Stimulated activated CD8-positive, alpha-beta memory T cell treated with anti-CD3 and anti-CD28 coated beads, Interleukin-2, amount 100 ng/mL, for 1 hour (primary cell): ENCODE measurements around the gene DIAPH1.

ENCODE experiments used
- DNase-seq, 2 donors: peaks; one replicate each; pipeline ENCODE4 v3.0.0-alpha.2; 2020; ENCODE audit warnings: low read depth in 2 of 2

DIAPH1 gene

DNA sequence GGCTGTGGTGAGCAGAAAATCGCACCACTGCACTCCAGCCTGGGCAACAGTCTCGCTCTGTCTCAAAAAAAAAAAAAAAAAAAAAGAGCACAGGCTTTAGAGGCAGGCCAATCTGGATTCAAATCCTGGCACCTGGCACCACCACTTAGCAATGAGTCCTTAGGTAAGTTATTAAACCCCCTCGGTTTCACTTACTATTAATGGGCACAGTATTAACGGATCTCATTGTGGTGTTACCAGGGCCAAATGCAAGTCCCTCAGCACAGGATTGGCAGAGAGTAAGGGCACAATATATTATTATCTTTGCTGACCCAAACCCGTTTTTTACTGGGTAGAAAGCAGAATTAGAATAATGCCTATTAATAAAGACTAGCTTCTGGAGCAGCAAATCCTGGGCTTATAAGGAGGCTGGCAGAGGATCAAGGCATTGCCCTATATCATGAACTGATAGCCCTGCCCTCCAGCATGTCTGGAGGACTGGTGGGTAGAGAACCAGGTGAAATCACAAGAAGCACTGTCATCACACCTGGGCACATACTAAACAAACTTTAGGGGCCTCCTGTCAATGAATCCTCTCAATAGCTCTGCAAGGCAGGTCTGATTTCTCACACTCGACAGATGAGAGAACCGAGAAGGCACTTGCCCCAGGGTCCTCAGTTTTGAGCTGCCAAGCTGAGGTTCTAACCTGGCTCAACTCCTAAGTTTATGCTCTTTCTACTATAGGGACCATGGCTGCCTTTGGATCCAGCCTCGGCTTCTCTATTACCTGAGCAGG is 112.2 kb downstream of the DIAPH1 start:
- DNase-seq = no peak

DNA sequence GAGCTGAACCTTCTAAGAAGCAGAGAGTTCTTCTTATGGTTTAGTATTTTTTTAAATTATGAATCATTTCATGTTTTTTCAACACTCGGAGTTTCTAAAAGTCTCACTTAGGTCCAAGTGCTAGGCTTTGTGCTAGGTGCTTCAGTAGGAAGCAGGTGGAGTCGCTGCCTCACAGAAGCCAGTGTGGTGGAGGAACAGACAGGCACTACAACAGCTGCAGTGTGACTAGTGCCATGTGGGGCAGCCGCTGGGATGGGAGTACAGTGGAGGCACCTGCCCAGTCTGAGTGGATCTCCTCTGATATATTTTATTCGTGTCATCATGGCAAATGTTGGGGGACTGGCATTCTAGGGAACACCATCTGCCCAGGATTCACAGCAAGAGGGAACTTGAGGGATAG is 114.6 kb downstream of the DIAPH1 start:
- DNase-seq = no peak

DNA sequence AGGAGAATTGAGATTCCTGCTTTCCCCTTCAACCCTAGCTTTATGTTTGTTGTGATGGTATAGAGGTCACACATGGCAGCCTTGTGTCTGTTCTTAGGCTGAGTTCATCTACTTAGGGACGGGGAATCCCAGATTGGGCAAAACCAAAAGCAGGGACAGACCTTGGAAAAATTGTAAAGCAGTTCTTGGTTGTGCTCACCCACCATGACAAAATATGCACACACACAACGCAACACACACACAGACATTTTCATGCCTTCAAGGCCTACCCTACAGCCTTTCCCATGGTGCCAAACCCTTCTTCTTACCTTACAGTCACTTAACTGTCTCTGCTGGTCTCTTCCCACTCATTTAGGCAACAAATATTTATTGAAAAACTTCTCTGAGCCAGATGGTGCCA is 115.1 kb downstream of the DIAPH1 start:
- no peak for DNase-seq

DNA sequence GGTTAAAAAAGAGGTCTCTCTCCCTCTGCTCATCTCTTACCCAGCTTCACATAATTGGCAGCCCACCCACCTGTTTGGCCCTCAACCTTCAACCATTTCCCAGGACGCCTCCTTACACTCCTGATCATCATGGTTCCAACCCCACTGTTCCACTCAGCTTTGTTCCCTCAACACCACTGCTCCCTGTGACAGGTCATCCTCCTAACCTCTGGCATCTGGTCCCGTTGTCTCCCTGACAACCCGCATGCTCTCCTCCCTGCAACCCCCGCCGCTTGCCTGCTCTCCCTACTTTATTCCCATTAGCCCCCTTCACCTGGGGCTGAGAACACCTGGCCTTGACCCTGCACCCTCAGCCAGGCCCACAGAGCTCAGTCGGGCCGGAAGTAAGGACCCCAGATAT is 117.0 kb downstream of the DIAPH1 start:
- DNase-seq = no peak

DNA sequence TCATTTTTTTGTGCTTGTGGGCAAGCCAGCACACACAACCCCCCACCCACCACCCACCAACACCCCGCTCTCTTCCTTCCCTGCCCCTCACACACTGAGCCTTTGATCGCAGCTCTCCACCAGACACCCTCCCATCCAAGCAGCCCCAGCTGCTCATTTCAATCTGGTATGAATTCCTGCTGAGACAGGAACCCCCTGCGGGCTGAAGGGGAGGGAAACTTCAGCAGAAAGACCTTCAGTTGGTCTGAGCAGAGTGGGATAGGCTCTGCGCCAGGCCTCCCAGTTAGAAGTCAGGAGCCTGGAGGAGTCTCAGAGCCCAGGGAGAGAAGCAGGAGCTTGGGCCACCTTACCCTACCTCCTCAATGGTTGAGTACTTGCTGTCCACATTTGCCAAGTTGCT is 122.8 kb downstream of the DIAPH1 start:
- no peak for DNase-seq

DNA sequence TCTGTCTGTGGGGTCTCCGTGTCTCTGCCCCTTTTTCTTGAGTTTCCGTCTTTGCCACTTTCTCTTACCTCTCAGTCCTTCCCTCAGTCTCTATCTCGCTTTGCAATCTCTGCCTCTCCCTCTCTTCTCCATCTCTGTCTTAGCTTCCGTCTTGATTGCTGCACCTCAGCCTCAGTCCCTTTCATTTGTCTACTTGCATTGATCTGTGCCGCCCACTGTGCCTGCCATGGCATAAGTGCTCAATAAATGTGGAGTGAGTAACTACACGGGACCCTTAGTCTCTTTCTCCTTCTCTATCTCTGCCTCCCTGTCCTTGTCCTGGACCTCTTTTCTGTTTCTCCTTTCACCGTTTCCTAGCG is 123.4 kb downstream of the DIAPH1 start:
- DNase-seq = no peak

DNA sequence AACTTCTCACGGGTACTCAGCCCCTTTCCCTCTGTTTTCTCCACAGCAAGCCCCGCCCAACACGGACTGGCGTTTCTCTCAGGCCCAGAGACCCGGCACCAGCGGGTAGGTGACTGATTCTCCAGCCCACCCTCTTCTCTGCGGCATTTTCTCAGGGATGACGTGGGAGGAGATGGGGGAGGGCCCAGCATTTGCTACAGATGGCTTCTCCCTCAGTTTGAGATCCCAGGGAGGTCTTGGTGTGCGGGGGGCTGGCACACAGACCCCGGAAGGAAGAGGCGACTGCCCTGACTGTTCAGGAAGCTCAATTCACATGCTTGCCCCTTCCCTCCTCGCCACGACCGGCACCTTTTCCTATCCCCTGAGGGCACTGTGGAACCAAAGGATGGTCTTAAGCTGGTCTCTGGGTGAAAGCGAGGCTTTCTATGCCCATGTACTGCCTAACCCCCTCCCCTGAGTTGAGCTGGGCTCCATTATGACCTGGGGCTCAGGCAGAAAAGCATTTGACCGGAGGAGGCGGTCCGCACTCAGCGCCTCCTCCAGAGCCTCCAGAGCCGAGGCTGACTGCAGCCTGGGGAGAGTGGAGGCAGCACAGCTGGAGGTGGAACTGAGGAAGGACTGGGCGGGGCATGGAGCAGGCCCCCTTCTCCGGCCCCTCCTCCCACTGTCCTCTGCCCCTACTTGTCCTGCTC is 123.9 kb downstream of the DIAPH1 start:
- no peak for DNase-seq

DNA sequence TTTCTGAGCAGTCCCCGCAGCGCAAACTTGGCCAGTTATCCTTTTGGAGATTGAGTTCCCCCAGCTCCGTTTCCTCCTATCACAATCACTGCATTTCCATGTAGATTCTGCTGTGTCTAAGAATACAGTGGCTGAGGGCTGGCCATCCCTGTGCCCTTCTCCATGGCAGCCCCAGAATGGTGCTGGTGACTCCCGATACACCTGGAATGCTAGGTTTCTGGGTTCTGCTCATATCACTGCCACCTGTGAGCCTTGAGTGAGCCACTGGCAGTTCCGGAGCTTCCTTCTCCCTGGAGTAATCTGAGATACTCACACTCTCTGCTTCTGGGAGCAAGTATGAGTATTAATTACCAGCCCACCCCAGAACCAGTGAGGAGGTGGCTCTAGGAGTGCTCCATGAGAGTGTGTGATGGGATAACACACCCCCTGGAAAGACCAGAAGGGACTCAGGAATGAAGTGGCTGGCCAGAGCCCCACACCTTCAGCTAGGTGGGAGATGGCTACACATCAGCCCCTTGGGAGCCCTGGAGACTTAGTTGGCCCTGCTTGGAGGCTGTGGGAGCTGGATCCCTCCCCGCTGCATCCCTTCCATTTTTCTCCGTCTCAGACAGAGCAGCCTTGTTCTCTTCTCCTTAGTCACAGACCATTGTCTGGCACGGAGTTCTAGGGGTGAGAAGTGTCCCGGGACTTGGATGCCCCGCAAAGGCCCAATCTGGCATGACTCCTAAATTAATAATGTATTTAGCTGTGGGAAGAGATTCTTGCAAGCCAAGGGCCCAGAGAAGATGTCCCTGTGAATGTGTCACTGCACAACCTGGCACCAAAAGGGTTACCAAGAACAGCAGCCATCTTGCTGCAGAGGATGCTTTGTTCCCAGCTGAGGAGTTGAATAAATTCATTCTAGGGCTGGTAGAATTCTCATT is 125.0 kb downstream of the DIAPH1 start:
- no peak for DNase-seq

DNA sequence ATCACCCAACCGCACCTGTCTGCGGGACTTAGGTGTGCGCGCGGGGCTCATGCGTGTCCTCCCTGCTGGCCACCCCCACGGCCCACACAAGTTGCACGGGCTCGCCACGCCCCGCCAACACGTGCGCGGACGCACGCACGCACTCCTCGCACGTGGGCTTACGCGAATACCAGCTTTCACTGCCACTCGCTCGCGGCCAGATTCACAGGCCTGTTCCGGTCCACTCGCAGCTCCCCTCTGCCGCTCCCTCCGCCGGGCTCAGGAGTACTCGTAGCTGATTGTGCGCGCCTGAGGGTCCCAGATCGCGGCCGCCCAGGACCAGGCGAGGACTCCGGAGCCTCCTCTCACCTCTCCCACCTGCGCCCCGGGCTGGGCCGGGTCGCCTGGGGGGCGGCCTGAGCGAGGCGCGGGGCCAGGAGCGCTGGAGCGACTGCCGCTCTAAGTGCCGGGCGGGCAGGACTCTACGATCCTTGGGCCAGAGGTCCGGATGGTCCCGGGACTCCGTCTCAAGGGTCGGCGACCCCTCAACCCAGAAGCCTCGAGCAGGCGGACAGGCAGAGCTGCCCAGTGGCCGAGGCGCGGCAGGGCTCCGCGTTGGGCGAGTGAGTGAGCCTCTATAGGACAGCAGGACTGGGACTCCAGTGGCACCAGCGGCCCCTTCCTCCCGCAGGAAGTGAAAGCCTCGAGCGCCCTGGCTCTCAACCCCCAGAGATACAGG is 126.5 kb downstream of the DIAPH1 start:
- no peak for DNase-seq

DNA sequence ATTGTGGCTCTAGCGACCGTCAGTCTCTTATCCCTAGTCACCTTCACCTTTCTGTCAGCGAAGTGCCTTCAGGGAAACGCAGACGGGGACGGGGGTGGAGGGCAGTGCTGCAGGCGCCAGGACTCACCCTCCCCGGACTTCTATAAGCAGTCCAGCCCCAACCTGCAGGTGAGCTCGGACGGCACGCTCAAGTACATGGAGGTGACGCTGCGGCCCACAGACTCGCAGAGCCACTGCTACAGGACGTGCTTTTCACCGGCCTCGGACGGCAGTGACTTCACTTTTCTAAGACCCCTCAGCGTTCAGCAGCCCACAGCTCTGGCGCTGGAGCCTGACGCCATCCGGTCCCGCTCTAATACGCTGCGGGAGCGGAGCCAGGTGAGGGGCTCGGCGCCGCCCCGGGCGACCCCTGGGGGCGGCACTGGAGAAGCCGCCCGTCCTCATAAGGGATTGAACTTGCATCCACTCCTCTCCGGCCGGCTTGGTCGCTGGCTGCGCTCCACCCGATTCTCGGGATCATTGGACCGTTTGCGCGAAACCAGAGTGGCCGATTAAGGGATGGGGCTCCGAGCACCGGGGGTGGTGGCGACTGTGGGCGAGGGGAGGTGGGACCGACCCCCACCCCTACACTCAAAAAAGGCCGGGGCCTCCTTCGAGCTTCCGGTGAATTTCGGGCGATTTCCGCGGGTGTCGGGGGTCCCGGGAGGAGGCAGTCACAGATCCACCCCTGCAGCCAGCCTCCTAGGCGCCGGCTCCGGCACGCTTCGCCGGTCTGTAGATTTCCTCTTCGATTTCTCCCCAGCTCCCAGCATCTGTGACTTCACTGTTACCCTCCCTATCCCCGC is 127.3 kb downstream of the DIAPH1 start:
- DNase-seq = no peak

DNA sequence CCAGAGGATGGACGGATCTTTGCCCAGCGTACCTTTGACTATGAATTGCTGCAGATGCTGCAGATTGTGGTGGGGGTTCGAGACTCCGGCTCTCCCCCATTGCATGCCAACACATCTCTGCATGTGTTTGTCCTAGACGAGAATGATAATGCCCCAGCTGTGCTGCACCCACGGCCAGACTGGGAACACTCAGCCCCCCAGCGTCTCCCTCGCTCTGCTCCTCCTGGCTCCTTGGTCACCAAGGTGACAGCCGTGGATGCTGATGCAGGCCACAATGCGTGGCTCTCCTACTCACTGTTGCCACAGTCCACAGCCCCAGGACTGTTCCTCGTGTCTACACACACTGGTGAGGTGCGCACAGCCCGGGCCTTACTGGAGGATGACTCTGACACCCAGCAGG is 128.0 kb downstream of the DIAPH1 start:
- no peak for DNase-seq

DNA sequence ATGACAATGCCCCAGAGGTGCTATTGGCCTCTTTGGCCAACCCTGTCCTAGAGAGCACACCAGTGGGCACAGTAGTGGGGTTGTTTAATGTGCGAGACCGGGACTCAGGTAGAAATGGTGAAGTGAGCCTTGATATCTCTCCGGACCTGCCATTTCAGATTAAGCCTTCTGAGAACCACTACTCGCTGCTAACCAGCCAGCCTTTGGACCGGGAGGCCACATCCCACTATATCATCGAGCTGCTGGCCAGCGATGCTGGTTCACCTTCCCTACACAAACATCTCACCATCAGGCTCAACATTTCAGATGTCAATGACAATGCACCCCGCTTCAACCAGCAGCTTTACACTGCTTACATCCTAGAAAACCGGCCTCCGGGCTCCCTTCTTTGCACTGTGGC is 128.5 kb downstream of the DIAPH1 start:
- DNase-seq = no peak

DNA sequence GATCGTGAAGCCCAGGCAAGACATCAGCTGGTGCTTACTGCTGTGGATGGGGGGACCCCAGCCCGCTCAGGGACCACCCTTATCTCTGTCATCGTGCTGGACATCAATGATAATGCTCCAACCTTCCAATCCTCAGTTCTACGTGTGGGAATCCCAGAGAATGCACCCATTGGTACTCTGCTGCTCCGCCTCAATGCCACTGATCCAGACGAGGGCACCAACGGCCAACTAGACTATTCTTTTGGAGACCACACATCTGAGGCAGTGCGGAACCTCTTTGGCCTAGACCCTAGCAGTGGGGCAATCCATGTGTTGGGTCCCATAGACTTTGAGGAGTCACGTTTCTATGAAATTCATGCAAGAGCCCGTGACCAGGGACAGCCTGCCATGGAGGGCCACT is 129.0 kb downstream of the DIAPH1 start:
- DNase-seq = no peak

DNA sequence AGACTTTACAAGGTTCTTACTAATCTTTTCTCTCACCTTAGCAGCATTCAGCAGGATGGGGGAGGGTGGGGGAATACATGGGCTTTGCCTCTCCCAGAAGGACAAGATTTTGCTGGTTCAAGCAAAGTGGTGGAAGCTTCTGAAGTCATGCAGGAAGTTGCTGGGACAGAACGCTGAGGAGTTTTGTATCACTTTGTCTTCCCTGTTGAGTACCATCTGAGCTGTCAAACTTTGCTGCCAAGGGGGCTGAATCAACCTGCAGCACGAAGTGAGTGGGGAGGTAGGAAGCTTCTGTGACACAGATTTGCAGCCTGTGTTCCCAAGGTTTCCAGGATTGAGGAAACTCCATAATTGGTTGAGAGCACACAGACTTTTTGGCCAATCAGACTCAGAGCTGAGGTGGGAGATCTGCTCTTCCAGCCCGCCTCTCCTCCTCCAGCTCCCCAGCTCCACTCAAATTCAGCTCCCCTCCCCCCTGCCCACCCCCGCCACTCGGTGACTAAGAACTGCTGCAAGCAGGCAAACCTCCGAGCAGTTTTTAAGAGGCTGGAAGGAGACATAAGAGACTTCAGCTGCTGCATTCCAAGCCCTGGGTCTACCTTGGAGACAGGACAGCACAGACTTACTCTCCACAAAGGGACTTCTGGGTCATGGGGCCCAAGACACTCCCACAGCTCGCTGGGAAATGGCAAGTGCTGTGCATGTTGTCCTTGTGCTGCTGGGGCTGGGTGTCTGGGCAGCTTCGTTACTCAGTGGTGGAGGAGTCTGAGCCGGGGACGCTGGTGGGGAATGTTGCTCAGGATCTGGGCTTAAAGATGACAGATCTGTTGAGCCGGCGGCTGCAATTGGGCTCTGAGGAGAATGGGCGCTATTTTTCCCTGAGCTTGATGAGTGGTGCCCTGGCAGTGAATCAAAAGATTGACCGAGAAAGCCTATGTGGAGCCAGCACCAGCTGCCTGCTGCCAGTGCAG is 129.9 kb downstream of the DIAPH1 start, which contains the start of gene PCDHGC5:
PCDHGC5 (plus strand) TSS at position 491 of the 971 bp plus-strand sequence; CDS start at position 651, 160 bp downstream.
- DNase-seq = no peak

DNA sequence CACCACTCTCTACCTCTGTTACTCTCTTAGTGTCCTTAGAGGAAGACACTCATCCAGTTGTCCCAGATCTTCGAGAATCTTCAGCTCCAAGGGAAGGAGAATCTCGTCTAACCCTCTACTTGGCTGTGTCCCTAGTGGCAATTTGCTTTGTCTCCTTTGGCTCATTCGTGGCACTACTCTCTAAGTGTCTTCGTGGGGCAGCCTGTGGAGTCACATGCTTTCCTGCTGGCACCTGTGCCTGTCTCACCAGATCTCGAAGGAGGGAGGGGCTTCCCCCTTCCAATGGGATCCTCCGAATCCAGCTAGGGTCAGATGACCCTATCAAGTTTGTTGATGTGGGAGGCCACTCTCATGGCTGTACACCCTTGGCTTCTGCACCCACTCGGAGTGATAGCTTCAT is 131.7 kb downstream of the DIAPH1 start:
- no peak for DNase-seq

DNA sequence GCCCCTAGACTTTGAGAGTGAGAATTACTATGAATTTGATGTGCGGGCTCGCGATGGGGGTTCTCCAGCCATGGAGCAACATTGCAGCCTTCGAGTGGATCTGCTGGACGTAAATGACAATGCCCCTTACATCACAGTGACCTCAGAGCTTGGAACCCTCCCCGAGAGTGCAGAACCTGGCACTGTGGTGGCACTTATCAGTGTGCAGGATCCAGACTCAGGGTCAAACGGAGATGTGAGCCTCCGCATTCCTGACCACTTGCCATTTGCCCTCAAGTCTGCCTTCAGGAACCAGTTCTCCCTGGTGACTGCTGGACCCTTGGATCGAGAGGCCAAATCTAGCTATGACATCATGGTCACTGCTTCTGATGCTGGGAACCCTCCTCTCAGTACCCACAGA is 132.7 kb downstream of the DIAPH1 start:
- DNase-seq = no peak

DNA sequence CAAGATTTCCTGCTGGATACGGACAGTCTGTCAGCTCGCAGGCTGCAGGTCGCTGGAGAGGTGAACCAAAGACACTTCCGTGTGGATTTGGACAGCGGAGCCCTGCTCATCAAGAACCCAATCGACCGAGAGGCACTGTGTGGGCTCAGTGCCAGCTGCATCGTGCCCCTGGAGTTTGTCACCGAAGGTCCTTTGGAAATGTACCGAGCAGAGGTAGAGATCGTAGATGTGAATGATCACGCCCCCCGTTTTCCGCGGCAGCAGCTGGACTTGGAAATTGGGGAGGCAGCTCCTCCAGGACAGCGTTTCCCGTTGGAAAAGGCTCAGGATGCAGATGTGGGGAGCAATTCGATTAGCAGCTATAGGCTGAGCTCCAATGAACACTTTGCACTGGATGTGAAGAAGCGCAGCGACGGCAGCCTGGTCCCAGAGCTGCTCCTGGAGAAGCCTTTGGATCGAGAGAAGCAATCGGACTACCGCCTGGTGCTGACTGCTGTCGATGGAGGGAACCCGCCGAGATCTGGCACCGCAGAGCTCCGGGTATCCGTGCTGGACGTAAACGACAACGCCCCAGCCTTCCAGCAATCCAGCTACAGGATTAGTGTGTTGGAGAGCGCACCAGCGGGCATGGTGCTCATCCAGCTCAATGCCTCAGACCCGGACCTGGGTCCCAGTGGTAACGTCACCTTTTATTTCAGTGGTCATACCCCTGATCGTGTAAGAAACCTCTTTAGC is 133.3 kb downstream of the DIAPH1 start:
- DNase-seq = no peak

DNA sequence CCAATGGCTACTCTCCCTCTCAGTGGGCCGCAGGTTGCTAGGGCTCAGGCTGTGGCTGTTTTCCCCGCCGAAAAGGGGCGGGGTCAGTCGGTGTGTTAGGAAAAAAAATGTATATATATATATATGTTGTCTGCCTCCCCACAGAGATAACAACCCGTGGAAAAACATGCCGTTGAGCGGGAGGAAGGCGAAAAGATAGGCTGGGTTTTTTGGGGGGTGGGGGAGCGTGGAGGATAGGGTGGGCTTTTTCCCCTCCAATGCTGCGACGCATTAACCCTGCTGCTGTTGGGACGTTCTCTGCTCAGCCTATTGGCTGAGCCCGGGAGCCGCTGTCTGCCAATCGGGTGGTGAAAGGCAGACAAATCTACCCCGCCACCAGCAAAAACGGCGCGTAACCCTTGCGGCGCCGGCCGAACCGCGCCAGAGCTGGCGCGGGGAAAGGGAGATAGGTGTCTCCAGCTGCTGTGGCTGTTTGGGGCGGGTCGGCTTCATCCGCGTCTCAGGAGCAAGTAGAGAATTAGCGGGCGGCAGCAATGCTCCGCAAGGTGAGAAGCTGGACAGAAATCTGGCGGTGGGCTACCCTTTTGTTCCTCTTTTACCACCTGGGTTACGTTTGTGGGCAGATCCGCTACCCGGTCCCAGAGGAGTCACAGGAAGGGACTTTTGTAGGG is 134.0 kb downstream of the DIAPH1 start, which contains the start of gene PCDHGC4:
PCDHGC4 (plus strand) TSS at position 390 of the 671 bp plus-strand sequence; CDS start at position 534, 144 bp downstream.
- no peak for DNase-seq
